SK-N-SH treated with all-trans-retinoic acid at 6 μM for 48 hours (cell line): ENCODE data around the gene BACH2.

Experiments
- OSR1 ChIP-seq: fragments of 250-450 bp; sonication (Bioruptor Pico); IDR thresholded peaks from 2 replicates; pipeline ENCODE4 v1.8.0; 2022; ENCODE audit warnings: moderate library complexity, mild to moderate bottlenecking, inconsistent platforms
- RARB ChIP-seq: fragments of 250-450 bp; sonication (Bioruptor Pico); IDR thresholded peaks from 2 replicates; pipeline ENCODE4 v1.8.0; 2021; ENCODE audit warnings: mild to moderate bottlenecking, moderate library complexity
- TOX ChIP-seq: fragments of 250-450 bp; sonication (Bioruptor Pico); IDR thresholded peaks from 2 replicates; pipeline ENCODE4 v1.8.0; 2021; ENCODE audit warnings: mild to moderate bottlenecking, moderate library complexity, borderline replicate concordance
- ZC3H10 ChIP-seq: fragments of 250-450 bp; sonication (Bioruptor Pico); IDR thresholded peaks from 2 replicates; pipeline ENCODE4 v1.5.1; 2021; ENCODE audit warnings: mild to moderate bottlenecking, moderate library complexity
- ZFP30 ChIP-seq: fragments of 450-650 bp; formaldehyde crosslinking; IDR thresholded peaks from 2 replicates; pipeline ENCODE4 v1.5.0; 2022; ENCODE audit warnings: mild to moderate bottlenecking, moderate library complexity
- ZNF565 ChIP-seq: fragments of 450-650 bp; formaldehyde crosslinking; conservative IDR thresholded peaks from 2 replicates; pipeline ENCODE4 v1.5.0; 2020; ENCODE audit warnings: low read depth, mild to moderate bottlenecking, moderate library complexity
- TF ChIP-seq, protein P1 (sequence below): fragments of 250-450 bp; sonication (Bioruptor Pico); IDR thresholded peaks from 2 replicates; pipeline ENCODE4 v1.5.1; 2020; ENCODE audit warnings: low read depth, mild to moderate bottlenecking, moderate library complexity
- TF ChIP-seq, protein P2 (sequence below): fragments of 250-450 bp; sonication (Bioruptor Pico); IDR thresholded peaks from 2 replicates; pipeline ENCODE4 v1.8.0; 2020; ENCODE audit warnings: mild to moderate bottlenecking, moderate library complexity, borderline replicate concordance

DNA sequence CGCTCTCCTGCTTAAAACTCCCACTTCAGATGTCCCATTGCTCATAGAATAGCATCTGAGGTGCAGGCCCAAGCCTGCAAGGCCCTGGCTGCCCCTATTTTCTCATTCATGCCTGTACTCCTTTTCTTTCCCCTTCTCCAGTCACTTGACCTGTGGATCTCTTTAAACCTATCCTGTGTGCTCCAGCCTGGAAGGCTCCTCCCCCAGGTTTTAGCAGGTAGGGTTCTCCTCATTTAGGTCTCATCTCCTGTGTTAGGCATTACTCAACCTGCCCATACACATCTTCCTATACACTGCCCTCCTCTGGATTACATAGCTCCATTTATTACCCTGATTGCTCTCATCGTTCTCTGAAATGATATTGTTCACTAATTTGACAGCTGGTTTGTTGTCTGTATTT is 185.3 kb downstream of the BACH2 start:
- TF ChIP-seq, protein P1, sequence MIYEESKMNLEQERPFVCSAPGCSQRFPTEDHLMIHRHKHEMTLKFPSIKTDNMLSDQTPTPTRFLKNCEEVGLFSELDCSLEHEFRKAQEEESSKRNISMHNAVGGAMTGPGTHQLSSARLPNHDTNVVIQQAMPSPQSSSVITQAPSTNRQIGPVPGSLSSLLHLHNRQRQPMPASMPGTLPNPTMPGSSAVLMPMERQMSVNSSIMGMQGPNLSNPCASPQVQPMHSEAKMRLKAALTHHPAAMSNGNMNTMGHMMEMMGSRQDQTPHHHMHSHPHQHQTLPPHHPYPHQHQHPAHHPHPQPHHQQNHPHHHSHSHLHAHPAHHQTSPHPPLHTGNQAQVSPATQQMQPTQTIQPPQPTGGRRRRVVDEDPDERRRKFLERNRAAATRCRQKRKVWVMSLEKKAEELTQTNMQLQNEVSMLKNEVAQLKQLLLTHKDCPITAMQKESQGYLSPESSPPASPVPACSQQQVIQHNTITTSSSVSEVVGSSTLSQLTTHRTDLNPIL (CRISPR knock-in tag): no peak
- no peak for TF ChIP-seq TOX
- no peak for TF ChIP-seq ZC3H10 (CRISPR knock-in tag)
- TF ChIP-seq, protein P2, sequence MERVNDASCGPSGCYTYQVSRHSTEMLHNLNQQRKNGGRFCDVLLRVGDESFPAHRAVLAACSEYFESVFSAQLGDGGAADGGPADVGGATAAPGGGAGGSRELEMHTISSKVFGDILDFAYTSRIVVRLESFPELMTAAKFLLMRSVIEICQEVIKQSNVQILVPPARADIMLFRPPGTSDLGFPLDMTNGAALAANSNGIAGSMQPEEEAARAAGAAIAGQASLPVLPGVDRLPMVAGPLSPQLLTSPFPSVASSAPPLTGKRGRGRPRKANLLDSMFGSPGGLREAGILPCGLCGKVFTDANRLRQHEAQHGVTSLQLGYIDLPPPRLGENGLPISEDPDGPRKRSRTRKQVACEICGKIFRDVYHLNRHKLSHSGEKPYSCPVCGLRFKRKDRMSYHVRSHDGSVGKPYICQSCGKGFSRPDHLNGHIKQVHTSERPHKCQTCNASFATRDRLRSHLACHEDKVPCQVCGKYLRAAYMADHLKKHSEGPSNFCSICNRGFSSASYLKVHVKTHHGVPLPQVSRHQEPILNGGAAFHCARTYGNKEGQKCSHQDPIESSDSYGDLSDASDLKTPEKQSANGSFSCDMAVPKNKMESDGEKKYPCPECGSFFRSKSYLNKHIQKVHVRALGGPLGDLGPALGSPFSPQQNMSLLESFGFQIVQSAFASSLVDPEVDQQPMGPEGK (CRISPR knock-in tag): no peak
- no peak for TF ChIP-seq ZFP30 (CRISPR knock-in tag)
- no peak for TF ChIP-seq ZNF565 (CRISPR knock-in tag)
- TF ChIP-seq OSR1 (CRISPR knock-in tag): no peak
- TF ChIP-seq RARB (CRISPR knock-in tag): no peak
